CD1c-positive myeloid dendritic cell (primary cell): ENCODE measurements around the gene KBTBD6.
"Not testable (repeated sequence)": the region's sequence is repeated elsewhere in the genome, so short reads cannot be mapped to it uniquely, and the experiment has no call there.

Source experiments
- DNase-seq: peaks from one replicate; pipeline ENCODE4 v3.0.0-alpha.2; 2016; ENCODE audit errors: extremely low spot score

Gene KBTBD6

GRCh38 chr13:41133951-41134350 is 1.3 kb upstream of the KBTBD6 start:
- no peak for DNase-seq

DNA sequence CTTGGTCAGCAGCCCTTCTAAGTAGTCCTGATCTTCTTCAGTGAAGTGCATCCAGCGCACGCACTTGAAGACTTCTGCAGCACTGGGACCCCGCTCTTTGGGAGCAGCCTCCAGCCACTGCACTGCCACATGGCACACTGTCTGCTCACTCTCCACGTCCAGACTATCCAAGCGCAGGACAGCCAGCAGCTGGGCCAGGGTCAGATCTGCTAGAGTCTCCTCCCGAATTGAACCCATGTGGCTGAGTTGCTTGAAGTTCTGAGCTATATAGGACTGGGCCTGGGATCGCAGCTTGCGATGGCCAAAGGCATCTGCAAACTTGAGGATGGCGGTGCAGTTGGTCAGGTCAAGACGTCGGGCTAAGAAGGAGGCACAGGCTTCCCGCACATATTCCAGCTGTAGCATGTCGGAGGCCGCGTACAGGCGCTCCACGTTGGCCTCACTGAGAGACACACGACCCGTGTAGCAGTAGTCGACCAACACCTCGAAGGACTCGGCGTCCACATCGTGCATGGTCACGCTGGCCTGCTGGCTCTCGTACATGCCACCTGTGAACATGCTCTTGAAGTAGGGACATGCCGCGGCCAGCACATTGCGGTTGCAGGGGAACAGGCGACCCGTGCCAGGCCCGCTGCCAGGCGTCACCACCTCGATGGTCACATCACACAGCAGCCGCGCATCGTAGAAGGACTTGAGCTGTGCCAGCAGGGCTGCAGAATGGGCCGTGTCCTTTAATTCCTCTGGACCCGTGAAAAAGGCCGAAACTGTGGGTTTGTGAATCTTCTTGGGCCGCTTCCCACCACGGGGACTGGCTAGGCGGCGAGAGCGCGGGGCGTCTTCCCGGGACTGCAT is 716 bp downstream of the KBTBD6 start:
- not testable (repeated sequence) for DNase-seq

DNA sequence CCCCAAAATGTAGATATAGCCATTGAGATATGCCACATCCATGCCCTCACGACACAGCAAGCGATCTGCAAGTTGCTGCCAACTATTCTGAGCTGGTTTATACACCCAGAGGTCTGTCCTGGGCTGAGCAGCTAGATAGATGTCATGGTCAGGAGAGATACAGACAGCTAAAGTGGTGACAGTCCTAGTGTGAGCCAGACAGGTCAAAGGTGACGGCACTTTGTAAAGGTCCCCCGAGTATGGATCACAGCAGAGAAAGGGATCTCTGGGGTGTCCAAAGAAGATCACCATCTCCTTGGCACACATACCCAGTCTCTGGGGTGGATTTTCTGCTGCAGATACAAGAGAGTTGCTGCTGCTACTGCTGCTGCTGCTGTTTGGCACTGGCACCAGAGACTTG is 1.4 kb downstream of the KBTBD6 start:
- DNase-seq, result not testable (repeated sequence)

DNA sequence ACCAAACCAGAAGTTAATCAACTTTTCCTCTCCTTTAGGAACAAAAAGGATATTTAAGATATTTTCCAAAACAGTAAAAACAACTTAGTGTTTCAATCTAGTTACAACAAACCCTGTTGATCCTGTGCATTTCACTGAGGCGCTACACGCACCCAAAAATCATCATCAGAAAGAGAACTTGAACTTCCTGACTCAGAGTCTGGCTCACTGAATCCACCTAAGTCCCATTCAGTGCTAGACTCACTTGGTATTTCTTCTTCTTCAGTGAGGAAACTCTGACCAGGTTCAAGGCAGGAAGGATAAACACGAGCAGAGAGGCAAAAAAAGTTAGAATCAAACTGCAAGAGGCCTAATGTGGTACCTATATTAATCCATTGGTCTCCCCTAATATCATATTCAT is 2.2 kb downstream of the KBTBD6 start:
- no peak for DNase-seq

DNA sequence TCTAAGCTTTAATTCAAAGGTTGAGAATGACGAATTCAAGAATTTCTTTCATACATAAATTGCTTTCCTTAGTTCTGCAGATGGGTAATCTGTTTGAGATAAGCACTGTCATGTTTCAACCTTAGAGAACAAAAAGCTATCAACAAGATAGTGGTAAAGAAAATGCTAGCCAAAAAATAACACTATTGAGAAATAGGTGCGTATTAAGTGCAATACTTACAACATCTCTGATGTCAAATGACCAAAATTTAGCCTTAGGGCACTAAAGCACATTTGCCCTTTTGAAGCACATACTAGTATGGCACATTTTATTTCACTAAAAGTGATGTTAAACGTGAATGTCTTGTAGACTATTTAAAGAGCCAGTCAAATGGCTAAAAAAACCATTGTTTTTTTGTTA is 4.9 kb downstream of the KBTBD6 start:
- DNase-seq, result no peak

DNA sequence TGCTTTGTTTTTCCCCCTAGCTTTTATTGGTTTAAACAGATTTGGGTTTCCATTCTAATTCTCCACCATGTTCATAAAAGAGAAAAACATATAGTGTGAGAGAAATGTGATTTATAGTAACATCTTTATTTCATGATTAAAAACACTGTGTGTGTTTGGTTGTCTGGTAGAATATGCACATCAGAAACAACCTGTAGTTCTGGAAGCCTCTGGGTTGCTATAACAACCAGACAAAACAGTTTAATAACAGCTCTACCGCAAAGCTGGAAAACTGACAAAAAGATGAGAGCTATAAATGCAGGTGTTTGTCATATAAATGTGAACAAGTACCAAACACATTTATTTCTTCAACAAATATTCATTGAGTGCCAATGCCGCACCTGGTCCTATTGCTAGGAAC is 9.8 kb downstream of the KBTBD6 start:
- DNase-seq, result no peak

GRCh38 chr13:41117869-41118268 is 14.7 kb downstream of the KBTBD6 start:
- no peak for DNase-seq

DNA sequence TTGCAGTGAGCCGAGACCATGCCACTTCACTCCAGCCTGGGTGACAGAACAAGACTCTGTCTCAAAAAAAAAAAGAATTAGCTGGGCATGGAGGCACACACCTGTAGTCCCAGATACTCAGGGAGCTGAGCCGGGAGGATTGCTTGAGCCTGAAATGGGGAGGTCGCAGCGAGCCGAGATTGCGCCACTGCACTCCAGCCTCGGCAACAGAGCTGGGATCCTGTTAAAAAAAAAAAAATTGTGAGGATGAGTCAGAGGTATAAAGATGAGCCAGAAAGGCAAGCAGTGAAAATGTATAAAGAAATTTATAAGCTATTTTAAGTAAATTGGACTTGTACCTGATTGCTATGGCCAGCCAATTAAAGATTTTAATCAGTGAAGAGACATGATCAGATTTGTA is 21.1 kb downstream of the KBTBD6 start:
- DNase-seq, result no peak

- no peak for DNase-seq
Observed at GRCh38 chr13:41107584-41108014, 25.0 kb downstream of the KBTBD6 start.

GRCh38 chr13:41107104-41107571 is 25.5 kb downstream of the KBTBD6 start:
- no peak for DNase-seq

DNA sequence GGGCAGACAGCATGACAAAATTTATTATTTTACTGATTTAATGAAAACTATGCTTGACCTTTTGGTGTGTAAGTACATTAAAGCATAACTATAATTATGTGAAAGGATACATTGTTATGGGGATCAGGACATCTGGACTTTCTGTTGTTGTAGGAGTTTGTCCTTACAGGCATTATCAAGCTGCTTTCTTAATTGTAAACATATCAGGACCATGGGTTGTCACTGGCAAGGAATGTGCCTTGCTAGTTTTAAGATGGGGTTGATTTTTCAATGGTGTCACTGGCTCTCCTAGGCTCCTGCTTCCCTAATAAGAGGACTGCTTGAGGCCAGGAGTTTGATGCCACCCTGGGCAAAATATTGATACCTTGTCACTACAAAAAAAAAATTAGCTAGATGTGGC is 32.6 kb downstream of the KBTBD6 start:
- no peak for DNase-seq

- no peak for DNase-seq
Observed at GRCh38 chr13:41098761-41099160, 33.8 kb downstream of the KBTBD6 start.

- DNase-seq, result not testable (repeated sequence)
Observed at GRCh38 chr13:41095681-41096080, 36.9 kb downstream of the KBTBD6 start.

DNA sequence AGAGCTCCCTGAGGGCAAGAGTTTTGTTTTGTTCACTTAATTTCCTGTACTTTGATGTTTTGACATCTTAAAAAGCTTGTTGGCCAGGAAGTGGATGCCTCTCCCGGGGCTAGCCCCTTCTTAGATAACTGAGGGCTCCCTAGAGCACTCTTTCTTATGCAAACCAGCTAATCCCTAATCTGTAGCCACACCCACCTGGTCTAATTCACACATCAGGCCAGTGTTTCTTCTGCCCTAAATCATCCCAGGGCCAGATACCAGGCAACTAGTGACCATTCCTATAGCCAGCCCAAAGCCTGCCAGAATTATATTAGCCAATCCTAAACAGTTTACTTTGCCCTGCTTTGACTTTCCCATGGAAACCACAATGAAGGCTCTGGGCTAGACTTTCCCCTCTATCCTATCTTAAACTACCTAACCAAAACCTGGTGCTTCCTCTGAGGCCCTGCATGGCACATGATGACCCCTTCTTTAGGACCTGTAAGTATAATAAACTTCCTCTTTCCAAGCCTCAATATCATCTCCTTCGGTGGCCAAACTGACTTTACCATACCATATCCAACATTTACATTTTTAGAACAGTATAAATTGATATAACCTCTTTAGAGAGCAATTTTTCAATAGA is 46.5 kb downstream of the KBTBD6 start:
- DNase-seq, result no peak

- no peak for DNase-seq
Observed at GRCh38 chr13:41079725-41080124, 52.9 kb downstream of the KBTBD6 start.
